SIG-M5 treated with dmso at 0.1 percent for 504 hours (cell line): ENCODE data around the gene ASMTL.
A peak's percentile ranks its signal among the peaks of the same experiment; 100 is the strongest.
"Not testable (repeated sequence)": the region's sequence is repeated elsewhere in the genome, so short reads cannot be mapped to it uniquely, and the experiment has no call there.

Experiments used
- DNase-seq: peaks from one replicate; lab custom pipeline; 2025; ENCODE audit not compliant: unreplicated experiment; lab: John Stamatoyannopoulos, UW

The ASMTL gene

GRCh38 chrX:1481636-1482529 lies 29.2 kb upstream of the ASMTL start:
- DNase-seq: no peak

GRCh38 chrX:1480082-1480785 lies 27.5 kb upstream of the ASMTL start:
- DNase-seq: no peak

GRCh38 chrX:1477801-1478458 lies 25.2 kb upstream of the ASMTL start:
- no peak for DNase-seq

- DNase-seq: no peak
Observed at GRCh38 chrX:1477229-1477628, 24.5 kb upstream of the ASMTL start.

GRCh38 chrX:1476682-1477081 lies 24.0 kb upstream of the ASMTL start:
- DNase-seq: no peak

GRCh38 chrX:1475881-1476280 lies 23.2 kb upstream of the ASMTL start:
- DNase-seq: no peak

- no peak for DNase-seq
Observed at GRCh38 chrX:1475481-1475880, 22.8 kb upstream of the ASMTL start.

GRCh38 chrX:1474593-1474992 lies 21.9 kb upstream of the ASMTL start:
- not testable (repeated sequence) for DNase-seq

GRCh38 chrX:1472975-1473374 lies 20.3 kb upstream of the ASMTL start:
- DNase-seq: no peak

GRCh38 chrX:1468250-1468772 lies 15.6 kb upstream of the ASMTL start:
- peak; percentile 59 for DNase-seq

GRCh38 chrX:1466971-1467561 lies 14.4 kb upstream of the ASMTL start:
- no peak for DNase-seq

GRCh38 chrX:1466232-1466661 lies 13.5 kb upstream of the ASMTL start:
- no peak for DNase-seq

GRCh38 chrX:1465286-1466231 lies 12.8 kb upstream of the ASMTL start:
- no peak for DNase-seq

GRCh38 chrX:1464971-1465285 lies 12.2 kb upstream of the ASMTL start:
- no peak for DNase-seq

GRCh38 chrX:1464041-1464970 lies 11.6 kb upstream of the ASMTL start:
- no peak for DNase-seq

GRCh38 chrX:1463581-1463980 lies 10.9 kb upstream of the ASMTL start:
- no peak for DNase-seq

- no peak for DNase-seq
Observed at GRCh38 chrX:1462596-1463251, 10.0 kb upstream of the ASMTL start.

GRCh38 chrX:1462110-1462509 lies 9.4 kb upstream of the ASMTL start:
- DNase-seq: no peak

GRCh38 chrX:1455948-1456280 lies 3.2 kb upstream of the ASMTL start:
- no peak for DNase-seq
